HepG2 (cell line): Measurements from ENCODE around the gene TYROBP.

Source experiments
- CTCF ChIP-seq: sonication (generic); formaldehyde crosslinking; IDR thresholded peaks from 2 replicates; pipeline ENCODE4 v1.5.0; 2020; ENCODE audit warnings: mild to moderate bottlenecking, missing genetic modification reagents, moderate library complexity
- HIC2 ChIP-seq: sonication (generic); formaldehyde crosslinking; IDR thresholded peaks from 2 replicates; pipeline ENCODE4 v1.9.0; 2022; ENCODE audit warnings: low read depth, missing genetic modification reagents
- PLRG1 ChIP-seq: fragments of 450-650 bp; conservative IDR thresholded peaks from 2 replicates; pipeline ENCODE4 v1.6.1; 2016
- RERE ChIP-seq: IDR thresholded peaks from 2 replicates; pipeline ENCODE4 v1.6.1; 2016; ENCODE audit warnings: low read depth, missing genetic modification reagents, missing compliant biosample characterization
- USF2 ChIP-seq, 2 experiments: sonication (generic) in 1 of 2; formaldehyde crosslinking in 1 of 2; IDR thresholded peaks; 2 replicates each; pipeline versions ENCODE4 v1.5.1 to v1.6.1; 2011 to 2020; ENCODE audit warnings: borderline replicate concordance in 1 of 2, low read depth in 1 of 2, low read length in 1 of 2, mild to moderate bottlenecking in 1 of 2, missing genetic modification reagents in 1 of 2, moderate library complexity in 1 of 2
- ZNF777 ChIP-seq: sonication (generic); formaldehyde crosslinking; IDR thresholded peaks from 2 replicates; pipeline ENCODE4 v1.4.0; 2020; ENCODE audit warnings: missing genetic modification reagents

GRCh38 chr19:35931874-35932202 is 23.7 kb upstream of the TYROBP start:
- TF ChIP-seq CTCF (no peak), ZNF777 (CRISPR knock-in tag) (no peak), HIC2 (CRISPR knock-in tag) (no peak), PLRG1 (no peak), USF2 (IDR thresholded peaks at IDR 0.05; ENCODE audit: low read depth, low read length) (no peak), USF2 (CRISPR knock-in tag; IDR thresholded peaks at IDR 0.05; ENCODE audit: borderline replicate concordance) (no peak), RERE (CRISPR knock-in tag) (no peak)
